ENCODE results near the gene POLA2.
A peak's percentile ranks its signal among the peaks of the same experiment; 100 is the strongest.
"Not testable (repeated sequence)": the region's sequence is repeated elsewhere in the genome, so short reads cannot be mapped to it uniquely, and the experiment has no call there.

POLA2 gene

GRCh38 chr11:65262776-65263175 is 1.0 kb downstream of the POLA2 start:
- peak overlapping the region; percentile 71 for H3K4me3 ChIP-seq (ENCODE audit: low read depth, low read length)
- TF ChIP-seq CTCF (IDR thresholded peaks at IDR 0.05; ENCODE audit: low read depth, low read length): no peak

GRCh38 chr11:65264747-65265146 is 3.0 kb downstream of the POLA2 start:
- not testable (repeated sequence) for H3K4me3 ChIP-seq (ENCODE audit: low read depth, low read length)

- no peak for TF ChIP-seq CTCF (IDR thresholded peaks at IDR 0.05; ENCODE audit: low read depth, low read length)
- no peak overlapping the region for H3K4me3 ChIP-seq (ENCODE audit: low read depth, low read length)
These were observed 4.4 kb downstream of the POLA2 start for GRCh38 chr11:65266210-65266609.

GRCh38 chr11:65274735-65275682 is 13.2 kb downstream of the POLA2 start:
- peak; percentile 69 for TF ChIP-seq CTCF (IDR thresholded peaks at IDR 0.05; ENCODE audit: low read depth, low read length)
- H3K4me3 ChIP-seq (ENCODE audit: low read depth, low read length): no peak overlapping the region

- no peak overlapping the region for H3K4me3 ChIP-seq (ENCODE audit: low read depth, low read length)
- no peak for TF ChIP-seq CTCF (IDR thresholded peaks at IDR 0.05; ENCODE audit: low read depth, low read length)
These were observed 14.1 kb downstream of the POLA2 start for GRCh38 chr11:65275906-65276305.

- no peak for TF ChIP-seq CTCF (IDR thresholded peaks at IDR 0.05; ENCODE audit: low read depth, low read length)
- no peak overlapping the region for H3K4me3 ChIP-seq (ENCODE audit: low read depth, low read length)
These were observed 16.0 kb downstream of the POLA2 start for GRCh38 chr11:65277631-65278277.

- TF ChIP-seq CTCF (IDR thresholded peaks at IDR 0.05; ENCODE audit: low read depth, low read length): no peak
- no peak overlapping the region for H3K4me3 ChIP-seq (ENCODE audit: low read depth, low read length)
These were observed 16.6 kb downstream of the POLA2 start for GRCh38 chr11:65278356-65278755.

Measured in WI38 (cell line).